Measurements from ENCODE around the gene SLC15A3.
"Not testable (repeated sequence)": the region's sequence is repeated elsewhere in the genome, so short reads cannot be mapped to it uniquely, and the experiment has no call there.

The SLC15A3 gene

GRCh38 chr11:60974726-60975125 is 22.8 kb upstream of the SLC15A3 start:
- no peak for DNase-seq

GRCh38 chr11:60974316-60974715 is 22.3 kb upstream of the SLC15A3 start:
- DNase-seq: not testable (repeated sequence)

- DNase-seq: no peak
These were observed 21.7 kb upstream of the SLC15A3 start for GRCh38 chr11:60973699-60974098.

GRCh38 chr11:60972182-60973030 is 20.4 kb upstream of the SLC15A3 start:
- DNase-seq: no peak

- no peak for DNase-seq
These were observed 19.5 kb upstream of the SLC15A3 start, which contains the start of gene CD6 for GRCh38 chr11:60971520-60971919. CD6 (plus strand) TSS chr11:60971680; CDS start chr11:60971866, 186 bp downstream.

- DNase-seq: no peak
These were observed 18.9 kb upstream of the SLC15A3 start for GRCh38 chr11:60970890-60971289.

- DNase-seq: no peak
These were observed 18.4 kb upstream of the SLC15A3 start for GRCh38 chr11:60970369-60970774.

- DNase-seq: no peak
These were observed 16.2 kb upstream of the SLC15A3 start for GRCh38 chr11:60968223-60968622.

- DNase-seq: no peak
These were observed 14.9 kb upstream of the SLC15A3 start for GRCh38 chr11:60966890-60967289.

- DNase-seq: no peak
These were observed 12.8 kb upstream of the SLC15A3 start for GRCh38 chr11:60964801-60965200.

GRCh38 chr11:60960405-60960804 is 8.4 kb upstream of the SLC15A3 start:
- no peak for DNase-seq

GRCh38 chr11:60959431-60959830 is 7.5 kb upstream of the SLC15A3 start:
- no peak for DNase-seq

GRCh38 chr11:60957188-60957587 is 5.2 kb upstream of the SLC15A3 start:
- no peak for DNase-seq

GRCh38 chr11:60955571-60955970 is 3.6 kb upstream of the SLC15A3 start:
- no peak for DNase-seq

- no peak for DNase-seq
These were observed 2.4 kb upstream of the SLC15A3 start for GRCh38 chr11:60954421-60954820.

GRCh38 chr11:60953781-60954180 is 1.8 kb upstream of the SLC15A3 start:
- DNase-seq: no peak

GRCh38 chr11:60952742-60953170 is 780 bp upstream of the SLC15A3 start:
- DNase-seq: no peak

- no peak for DNase-seq
These were observed 421 bp downstream of the SLC15A3 start for GRCh38 chr11:60951606-60951903.

GRCh38 chr11:60950933-60951605 is 907 bp downstream of the SLC15A3 start:
- no peak for DNase-seq

GRCh38 chr11:60950024-60950423 is 2.0 kb downstream of the SLC15A3 start:
- DNase-seq: no peak

- DNase-seq: no peak
These were observed 3.7 kb downstream of the SLC15A3 start for GRCh38 chr11:60948250-60948649.

- DNase-seq: no peak
These were observed 4.3 kb downstream of the SLC15A3 start for GRCh38 chr11:60947700-60948099.

GRCh38 chr11:60946601-60947264 is 5.2 kb downstream of the SLC15A3 start:
- no peak for DNase-seq

- no peak for DNase-seq
These were observed 6.7 kb downstream of the SLC15A3 start for GRCh38 chr11:60945295-60945667.

Measured in cortex of kidney (tissue), 1 donor.